Astrocyte (in vitro differentiated cells and primary cell): ENCODE measurements around the gene IL1B. TPM values are rescaled to one million over a fixed set of nuclear protein-coding genes. Genes with fewer than 3 reads are reported as not detected.
A peak's percentile ranks its signal among the peaks of the same experiment; 100 is the strongest.

Experiments
- DNase-seq: peaks from one replicate; pipeline ENCODE4 v3.0.0-alpha.2; 2010; ENCODE audit warnings: low read depth
- FAIRE-seq: peaks from 2 replicates; lab custom pipeline; 2011; peaks lifted over from hg19 to GRCh38; lab: Jason Lieb, UNC
- H2AFZ ChIP-seq: 2 replicates; pipeline ENCODE4 v1.6.0; 2012; ENCODE audit warnings: low read depth, low read length, inconsistent platforms
- H3K27ac ChIP-seq: 2 replicates; pipeline ENCODE4 v1.5.1; 2011; ENCODE audit warnings: low read depth, low read length, inconsistent platforms
- H3K27me3 ChIP-seq: 2 replicates; pipeline ENCODE4 v1.6.0; 2011; ENCODE audit warnings: low read length, inconsistent platforms; ENCODE audit not compliant: insufficient read depth
- H3K36me3 ChIP-seq: 2 replicates; pipeline ENCODE4 v1.5.1; 2011; ENCODE audit warnings: low read length, inconsistent platforms; ENCODE audit not compliant: insufficient read depth
- H3K4me1 ChIP-seq: 2 replicates; pipeline ENCODE4 v1.5.1; 2011; ENCODE audit warnings: low read length, inconsistent platforms; ENCODE audit not compliant: insufficient read depth
- H3K4me2 ChIP-seq: 2 replicates; pipeline ENCODE4 v1.6.0; 2012; ENCODE audit warnings: low read length, inconsistent platforms
- H3K4me3 ChIP-seq: 2 replicates; pipeline ENCODE4 v1.5.1; 2011; ENCODE audit warnings: low read depth, mild to moderate bottlenecking, low read length, inconsistent platforms; ENCODE audit not compliant: insufficient read depth
- H3K79me2 ChIP-seq: 2 replicates; pipeline ENCODE4 v1.6.0; 2012; ENCODE audit warnings: mild to moderate bottlenecking, low read length, inconsistent platforms; ENCODE audit not compliant: insufficient read depth
- H3K9ac ChIP-seq: 2 replicates; pipeline ENCODE4 v1.6.0; 2012; ENCODE audit warnings: mild to moderate bottlenecking, low read length, inconsistent platforms
- H3K9me3 ChIP-seq: 2 replicates; pipeline ENCODE4 v1.5.1; 2012; ENCODE audit warnings: low read depth, mild to moderate bottlenecking, low read length, inconsistent platforms; ENCODE audit not compliant: insufficient read depth
- H4K20me1 ChIP-seq: 2 replicates; pipeline ENCODE4 v1.6.0; 2012; ENCODE audit warnings: low read length, inconsistent platforms; ENCODE audit not compliant: insufficient read depth
- H3K27ac Mint-ChIP-seq: one replicate; pipeline ENCODE4 v1.8.0; 2021; ENCODE audit warnings: mild to moderate bottlenecking, mixed read lengths; ENCODE audit not compliant: unreplicated experiment
- H3K27me3 Mint-ChIP-seq: one replicate; pipeline ENCODE4 v1.8.0; 2021; ENCODE audit warnings: low read depth, mixed read lengths; ENCODE audit not compliant: unreplicated experiment
- H3K36me3 Mint-ChIP-seq: one replicate; pipeline ENCODE4 v1.8.0; 2021; ENCODE audit warnings: low read depth, mixed read lengths; ENCODE audit not compliant: unreplicated experiment
- H3K4me1 Mint-ChIP-seq: one replicate; pipeline ENCODE4 v1.8.0; 2021; ENCODE audit warnings: low read depth, mixed read lengths; ENCODE audit not compliant: unreplicated experiment
- H3K4me3 Mint-ChIP-seq: one replicate; pipeline ENCODE4 v1.8.0; 2021; ENCODE audit warnings: mild to moderate bottlenecking, moderate library complexity, mixed read lengths; ENCODE audit not compliant: unreplicated experiment
- H3K9me3 Mint-ChIP-seq: one replicate; pipeline ENCODE4 v1.8.0; 2021; ENCODE audit warnings: mild to moderate bottlenecking, mixed read lengths; ENCODE audit not compliant: unreplicated experiment
- CTCF ChIP-seq: IDR thresholded peaks from 2 replicates; pipeline ENCODE4 v1.5.1; 2011; ENCODE audit warnings: low read depth, mild to moderate bottlenecking, inconsistent platforms, low read length, moderate library complexity; ENCODE audit not compliant: insufficient read depth
- EZH2 ChIP-seq: IDR thresholded peaks from 2 replicates; pipeline ENCODE4 v1.6.1; 2012; ENCODE audit warnings: mild to moderate bottlenecking, low read length, inconsistent platforms; ENCODE audit not compliant: insufficient read depth
- total RNA-seq: library from RNA; stranded (reverse); gene quantifications from 2 replicates; pipeline ENCODE4 v1.2.1, GENCODE V29; 2021

The IL1B gene
- total RNA-seq, 1 donor from 2014 or later, result not detected

- H3K4me1 Mint-ChIP-seq, result peaks cover 28% of the 10 kb centered on the region
- FAIRE-seq (no peak), DNase-seq (no peak)
- H3K4me3 Mint-ChIP-seq, result no peak overlapping the region
- Histone ChIP-seq H3K9me3 (no peaks in the 10 kb centered on the region), H3K36me3 (no peaks in the 10 kb centered on the region), H3K27ac (peak overlapping the region; percentile 94), H3K27me3 (no peaks in the 10 kb centered on the region), H3K9ac (peak overlapping the region; percentile 79), H3K4me2 (peak overlapping the region; percentile 63), H2AFZ (peak overlapping the region; percentile 78), H3K4me1 (peaks cover 33% of the 10 kb centered on the region), H3K79me2 (no peaks in the 10 kb centered on the region), H3K4me3 (no peak overlapping the region), H4K20me1 (no peaks in the 10 kb centered on the region)
- no peaks in the 10 kb centered on the region for H3K27me3 Mint-ChIP-seq
- no peaks in the 10 kb centered on the region for H3K36me3 Mint-ChIP-seq
- H3K9me3 Mint-ChIP-seq, result peaks cover 6% of the 10 kb centered on the region
- peak overlapping the region; percentile 42 for H3K27ac Mint-ChIP-seq
- no peak for TF ChIP-seq EZH2
- TF ChIP-seq CTCF, result no peak
Observed at GRCh38 chr2:112811276-112811831, 25.2 kb downstream of the IL1B start.

- DNase-seq (no peak), FAIRE-seq (no peak)
- TF ChIP-seq CTCF (no peak), EZH2 (no peak)
- H3K4me3 Mint-ChIP-seq, result no peak overlapping the region
- H3K27me3 Mint-ChIP-seq, result no peaks in the 10 kb centered on the region
- Histone ChIP-seq H3K27me3 (no peaks in the 10 kb centered on the region), H3K9me3 (no peaks in the 10 kb centered on the region), H3K4me1 (peaks cover 33% of the 10 kb centered on the region), H3K4me3 (no peak overlapping the region), H3K9ac (no peak overlapping the region), H3K79me2 (no peaks in the 10 kb centered on the region), H3K36me3 (no peaks in the 10 kb centered on the region), H4K20me1 (no peaks in the 10 kb centered on the region), H3K27ac (no peak overlapping the region), H3K4me2 (no peak overlapping the region), H2AFZ (no peak overlapping the region)
- H3K27ac Mint-ChIP-seq, result no peak overlapping the region
- peaks cover 29% of the 10 kb centered on the region for H3K4me1 Mint-ChIP-seq
- no peaks in the 10 kb centered on the region for H3K36me3 Mint-ChIP-seq
- peaks cover 6% of the 10 kb centered on the region for H3K9me3 Mint-ChIP-seq
Observed at GRCh38 chr2:112809112-112809511, 27.5 kb downstream of the IL1B start.

GRCh38 chr2:112807233-112807807 lies 29.3 kb downstream of the IL1B start:
- Histone ChIP-seq H3K4me2 (no peak overlapping the region), H3K4me3 (no peak overlapping the region), H3K36me3 (no peaks in the 10 kb centered on the region), H4K20me1 (no peaks in the 10 kb centered on the region), H3K9me3 (no peaks in the 10 kb centered on the region), H2AFZ (no peak overlapping the region), H3K79me2 (no peaks in the 10 kb centered on the region), H3K9ac (no peak overlapping the region), H3K27ac (no peak overlapping the region), H3K27me3 (no peaks in the 10 kb centered on the region), H3K4me1 (peaks cover 20% of the 10 kb centered on the region)
- H3K9me3 Mint-ChIP-seq, result peaks cover 6% of the 10 kb centered on the region
- peaks cover 20% of the 10 kb centered on the region for H3K4me1 Mint-ChIP-seq
- no peaks in the 10 kb centered on the region for H3K27me3 Mint-ChIP-seq
- no peaks in the 10 kb centered on the region for H3K36me3 Mint-ChIP-seq
- no peak overlapping the region for H3K27ac Mint-ChIP-seq
- FAIRE-seq (no peak), DNase-seq (no peak)
- H3K4me3 Mint-ChIP-seq, result no peak overlapping the region
- no peak for TF ChIP-seq EZH2
- TF ChIP-seq CTCF, result no peak
